Keratinocyte (primary cell): Measurements from ENCODE around the gene SMOC1. TPM values are rescaled to one million over a fixed set of nuclear protein-coding genes. Genes with fewer than 3 reads are reported as not detected.

ENCODE experiments used
- DNase-seq: peaks from one replicate; pipeline ENCODE4 v3.0.0-alpha.2; 2011; ENCODE audit warnings: low read depth, missing footprints, low spot score
- FAIRE-seq: peaks from 2 replicates; lab custom pipeline; 2011; peaks lifted over from hg19 to GRCh38; lab: Jason Lieb, UNC
- H2AFZ ChIP-seq: 2 replicates; pipeline ENCODE4 v1.6.0; 2012; ENCODE audit warnings: low read length, control low read depth, inconsistent platforms; ENCODE audit not compliant: control insufficient read depth
- H3K27ac ChIP-seq: 2 replicates; pipeline ENCODE4 v1.5.1; 2011; ENCODE audit warnings: low read length; ENCODE audit not compliant: control insufficient read depth, insufficient read depth
- H3K27me3 ChIP-seq: 3 replicates; pipeline ENCODE4 v1.6.0; 2011; ENCODE audit warnings: low read length; ENCODE audit not compliant: control insufficient read depth, insufficient read depth; ENCODE audit errors: extremely low read depth
- H3K36me3 ChIP-seq, 2 experiments: 2 replicates in 1 of 2; 3 replicates in 1 of 2; pipeline ENCODE4 v1.5.1; 2011; ENCODE audit warnings: low read length in 2 of 2, mild to moderate bottlenecking in 1 of 2; ENCODE audit not compliant: control insufficient read depth in 2 of 2, insufficient read depth in 2 of 2; ENCODE audit errors: extremely low read depth in 1 of 2
- H3K4me1 ChIP-seq: 3 replicates; pipeline ENCODE4 v1.5.1; 2011; ENCODE audit warnings: low read length; ENCODE audit not compliant: control insufficient read depth, insufficient read depth; ENCODE audit errors: extremely low read depth
- H3K4me2 ChIP-seq: 3 replicates; pipeline ENCODE4 v1.6.0; 2011; ENCODE audit warnings: low read depth, low read length; ENCODE audit not compliant: control insufficient read depth, insufficient read depth; ENCODE audit errors: extremely low read depth
- H3K4me3 ChIP-seq, 3 experiments: fragments of 200-600 bp in 1 of 3; sonication (generic) in 1 of 3; 2 replicates in 2 of 3; 3 replicates in 1 of 3; pipeline ENCODE4 v1.5.1; 2011 to 2016; ENCODE audit warnings: low read length in 3 of 3, mild to moderate bottlenecking in 3 of 3, control low read depth in 2 of 3, inconsistent platforms in 1 of 3, low read depth in 1 of 3, mixed read lengths in 1 of 3, mixed run types in 1 of 3, moderate library complexity in 1 of 3; ENCODE audit not compliant: control insufficient read depth in 2 of 3, insufficient read depth in 2 of 3; ENCODE audit errors: extremely low read depth in 1 of 3
- H3K79me2 ChIP-seq: 2 replicates; pipeline ENCODE4 v1.6.0; 2012; ENCODE audit warnings: low read length; ENCODE audit not compliant: control insufficient read depth, insufficient read depth
- H3K9ac ChIP-seq: 3 replicates; pipeline ENCODE4 v1.6.0; 2011; ENCODE audit warnings: low read length; ENCODE audit not compliant: control insufficient read depth, insufficient read depth; ENCODE audit errors: extremely low read depth
- H3K9me1 ChIP-seq: 3 replicates; pipeline ENCODE4 v1.6.0; 2011; ENCODE audit warnings: low read length; ENCODE audit not compliant: control insufficient read depth, insufficient read depth; ENCODE audit errors: extremely low read depth
- H3K9me3 ChIP-seq: 2 replicates; pipeline ENCODE4 v1.5.1; 2012; ENCODE audit warnings: low read depth, low read length; ENCODE audit not compliant: control insufficient read depth
- H4K20me1 ChIP-seq: 3 replicates; pipeline ENCODE4 v1.6.0; 2011; ENCODE audit warnings: low read length; ENCODE audit not compliant: control insufficient read depth, insufficient read depth; ENCODE audit errors: extremely low read depth
- EZH2 ChIP-seq: IDR thresholded peaks from one replicate; pipeline ENCODE4 v1.6.1; 2012; ENCODE audit warnings: inconsistent platforms, mild to moderate bottlenecking, low read length, moderate library complexity
- dilution Hi-C: fragments of 300-500 bp; cut with MboI; formaldehyde crosslinking; loops from one replicate; pipeline ENCODE4 v1.7.0; 2020; ENCODE audit warnings: low sequenced_read_pairs; ENCODE audit not compliant: extremely low pct_ligation_motif_present
- polyA plus RNA-seq, 5 experiments: library from polyadenylated mRNA; depleted of rRNA in 3 of 5; stranded (reverse) in 3 of 5; stranded (forward) in 1 of 5; unstranded in 1 of 5; fragments of >200 nt; gene quantifications; 1 replicate in 1 of 5; 2 replicates in 3 of 5; 3 replicates in 1 of 5; pipeline versions ENCODE4 v1.2.1 to v1.2.3, GENCODE V29; 2011 to 2012; ENCODE audit warnings: missing spikeins in 2 of 5, low read depth in 1 of 5, low replicate concordance in 1 of 5
- TF ChIP-seq, protein P1 (sequence below), 3 experiments: IDR thresholded peaks in 1 of 3; conservative IDR thresholded peaks in 1 of 3; optimal IDR thresholded peaks in 1 of 3; 2 replicates in 2 of 3; 3 replicates in 1 of 3; pipeline versions ENCODE3 to v1.5.1; 2011; ENCODE audit warnings: low read length in 3 of 3, mild to moderate bottlenecking in 3 of 3, moderate library complexity in 2 of 3, control low read depth in 1 of 3, inconsistent platforms in 1 of 3; ENCODE audit not compliant: insufficient read depth in 2 of 3; ENCODE audit errors: extremely low read depth in 1 of 3

Gene SMOC1
- polyA plus RNA-seq, 1 donor (not counting 4 experiments of a cell fraction or from before 2014, with no cell fraction given) = 6.0 TPM

DNA sequence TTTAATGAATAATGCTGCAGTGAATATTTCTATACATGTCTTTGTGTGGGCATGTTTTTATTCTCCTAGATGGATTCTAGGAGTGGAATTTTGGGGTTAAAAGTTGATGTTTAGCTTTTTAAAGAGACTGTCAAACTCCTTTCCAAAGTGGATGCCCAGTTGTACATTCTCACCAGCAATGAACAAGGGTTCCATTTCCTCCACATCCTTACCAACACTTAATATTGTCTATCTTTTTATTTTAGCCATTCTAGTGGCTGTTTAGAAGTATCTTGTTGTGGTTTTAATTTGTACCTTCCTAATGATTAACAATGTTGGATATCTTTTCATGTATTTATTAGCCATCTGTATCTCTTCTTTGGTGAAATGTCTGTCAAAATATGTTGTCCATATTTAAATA is 109.8 kb downstream of the SMOC1 start:
- no peak overlapping the region for H2AFZ ChIP-seq
- H3K4me1 ChIP-seq = peaks cover 7% of the 10 kb centered on the region
- FAIRE-seq (no peak), DNase-seq (no peak)
- dilution Hi-C loops = no loop called here
- no peaks in the 10 kb centered on the region for H3K9me1 ChIP-seq
- no peaks in the 10 kb centered on the region for H4K20me1 ChIP-seq
- no peaks in the 10 kb centered on the region for H3K79me2 ChIP-seq
- no peak overlapping the region for H3K4me3 ChIP-seq
- no peak overlapping the region for H3K9ac ChIP-seq
- no peak overlapping the region for H3K4me2 ChIP-seq
- no peaks in the 10 kb centered on the region for H3K9me3 ChIP-seq
- H3K27me3 ChIP-seq = peaks cover 2% of the 10 kb centered on the region
- H3K36me3 ChIP-seq = no peaks in the 10 kb centered on the region
- H3K27ac ChIP-seq = no peak overlapping the region
- TF ChIP-seq, protein P1, sequence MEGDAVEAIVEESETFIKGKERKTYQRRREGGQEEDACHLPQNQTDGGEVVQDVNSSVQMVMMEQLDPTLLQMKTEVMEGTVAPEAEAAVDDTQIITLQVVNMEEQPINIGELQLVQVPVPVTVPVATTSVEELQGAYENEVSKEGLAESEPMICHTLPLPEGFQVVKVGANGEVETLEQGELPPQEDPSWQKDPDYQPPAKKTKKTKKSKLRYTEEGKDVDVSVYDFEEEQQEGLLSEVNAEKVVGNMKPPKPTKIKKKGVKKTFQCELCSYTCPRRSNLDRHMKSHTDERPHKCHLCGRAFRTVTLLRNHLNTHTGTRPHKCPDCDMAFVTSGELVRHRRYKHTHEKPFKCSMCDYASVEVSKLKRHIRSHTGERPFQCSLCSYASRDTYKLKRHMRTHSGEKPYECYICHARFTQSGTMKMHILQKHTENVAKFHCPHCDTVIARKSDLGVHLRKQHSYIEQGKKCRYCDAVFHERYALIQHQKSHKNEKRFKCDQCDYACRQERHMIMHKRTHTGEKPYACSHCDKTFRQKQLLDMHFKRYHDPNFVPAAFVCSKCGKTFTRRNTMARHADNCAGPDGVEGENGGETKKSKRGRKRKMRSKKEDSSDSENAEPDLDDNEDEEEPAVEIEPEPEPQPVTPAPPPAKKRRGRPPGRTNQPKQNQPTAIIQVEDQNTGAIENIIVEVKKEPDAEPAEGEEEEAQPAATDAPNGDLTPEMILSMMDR (optimal IDR thresholded peaks at IDR 0.05 in 1 of 3, IDR thresholded peaks at IDR 0.05 in 1 of 3, conservative IDR thresholded peaks at IDR 0.05 in 1 of 3; ENCODE audit: extremely low read depth in 1 of 3, insufficient read depth in 2 of 3, low read length in 3 of 3) = no peak
- no peak for TF ChIP-seq EZH2

DNA sequence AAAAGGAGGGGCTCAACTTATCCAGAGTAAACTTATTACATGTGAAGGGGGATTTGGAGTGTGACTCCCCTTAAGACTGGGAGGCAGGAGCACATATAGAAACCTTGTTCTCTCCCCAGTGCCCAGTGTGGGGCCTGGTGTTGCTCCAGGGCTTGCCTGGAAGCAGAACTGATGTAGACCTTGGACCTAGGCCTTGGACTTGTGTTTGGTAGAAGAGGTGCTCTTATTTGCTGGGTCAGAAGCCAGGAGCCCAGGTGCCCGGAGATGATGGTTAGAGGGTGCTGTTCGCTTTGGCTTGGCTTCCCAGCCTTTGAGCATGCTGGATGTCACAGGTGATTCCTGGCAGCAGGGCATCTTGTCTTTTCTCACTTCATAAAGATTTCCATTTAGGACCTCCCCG is 110.4 kb downstream of the SMOC1 start:
- dilution Hi-C loops = no loop called here
- TF ChIP-seq EZH2 = no peak
- TF ChIP-seq, protein P1 (optimal IDR thresholded peaks at IDR 0.05 in 1 of 3, IDR thresholded peaks at IDR 0.05 in 1 of 3, conservative IDR thresholded peaks at IDR 0.05 in 1 of 3; ENCODE audit: extremely low read depth in 1 of 3, insufficient read depth in 2 of 3, low read length in 3 of 3) = no peak

More for the DNA sequence above, 110.4 kb downstream of the SMOC1 start:
- Histone ChIP-seq H3K9ac (no peak overlapping the region), H3K36me3 (no peaks in the 10 kb centered on the region), H3K27me3 (peaks cover 2% of the 10 kb centered on the region), H2AFZ (no peak overlapping the region), H3K79me2 (no peaks in the 10 kb centered on the region), H3K9me1 (no peaks in the 10 kb centered on the region), H3K4me3 (no peak overlapping the region), H3K4me1 (peaks cover 7% of the 10 kb centered on the region), H3K27ac (no peak overlapping the region), H4K20me1 (no peaks in the 10 kb centered on the region), H3K9me3 (no peaks in the 10 kb centered on the region), H3K4me2 (no peak overlapping the region)
- DNase-seq (no peak), FAIRE-seq (no peak)
